OCI-LY3 (cell line): ENCODE measurements around the gene CSF3.

Source experiments
- CTCF ChIP-seq: fragments of 200-600, 300-600 bp; sonication (generic); IDR thresholded peaks from 2 replicates; pipeline ENCODE4 v1.5.1; 2014; ENCODE audit warnings: antibody characterized with exemption, low read length, low read depth
- EZH2phosphoT487 ChIP-seq: fragments of 200-600 bp; shearing (Covaris generic); IDR thresholded peaks from 2 replicates; pipeline ENCODE4 v1.6.1; 2018; ENCODE audit warnings: antibody characterized with exemption, mixed run types, low read depth

- no peak for TF ChIP-seq CTCF
- no peak for TF ChIP-seq EZH2phosphoT487
These were observed at the start of gene CSF3 for GRCh38 chr17:40015005-40015997.
